Astrocyte of the spinal cord (primary cell): Measurements from ENCODE around the gene OR10S1.

ENCODE experiments used
- DNase-seq: peaks from one replicate; pipeline ENCODE4 v3.0.0; 2011; ENCODE audit warnings: low read depth, low spot score
- H3K4me3 ChIP-seq: 2 replicates; pipeline ENCODE4 v1.5.1; 2011; ENCODE audit warnings: low read depth, mild to moderate bottlenecking, low read length, moderate library complexity
- in situ Hi-C: cut with HindIII; loops from 2 replicates; pipeline ENCODE4 v1.10.0; 2017; ENCODE audit warnings: low sequenced_read_pairs
- TF ChIP-seq, protein P1 (sequence below): IDR thresholded peaks from 2 replicates; pipeline ENCODE4 v1.5.1; 2012; ENCODE audit warnings: low read depth, mild to moderate bottlenecking, low read length, inconsistent platforms

The OR10S1 gene

DNA sequence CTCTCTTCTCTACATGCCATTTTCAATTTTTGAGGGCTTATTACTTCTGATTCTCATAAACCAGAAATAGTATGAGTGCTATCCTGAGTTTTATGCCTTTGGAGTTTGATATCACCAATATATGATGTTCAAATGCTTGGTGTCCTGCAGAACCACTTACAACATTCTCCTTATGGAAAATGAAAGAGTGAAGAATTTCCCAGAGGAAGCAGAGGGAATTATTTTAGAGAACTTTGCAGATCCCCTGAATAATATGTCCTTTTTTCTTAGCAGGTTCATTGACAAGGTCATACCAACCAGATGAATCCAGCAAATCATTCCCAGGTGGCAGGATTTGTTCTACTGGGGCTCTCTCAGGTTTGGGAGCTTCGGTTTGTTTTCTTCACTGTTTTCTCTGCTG, 38.3 kb downstream of the OR10S1 start, which contains the start of gene OR4D5:
Gene OR4D5 (plus strand): TSS at position 301 of the 400 bp plus-strand sequence. CDS start 0 bp downstream, at position 301.
- TF ChIP-seq, protein P1, sequence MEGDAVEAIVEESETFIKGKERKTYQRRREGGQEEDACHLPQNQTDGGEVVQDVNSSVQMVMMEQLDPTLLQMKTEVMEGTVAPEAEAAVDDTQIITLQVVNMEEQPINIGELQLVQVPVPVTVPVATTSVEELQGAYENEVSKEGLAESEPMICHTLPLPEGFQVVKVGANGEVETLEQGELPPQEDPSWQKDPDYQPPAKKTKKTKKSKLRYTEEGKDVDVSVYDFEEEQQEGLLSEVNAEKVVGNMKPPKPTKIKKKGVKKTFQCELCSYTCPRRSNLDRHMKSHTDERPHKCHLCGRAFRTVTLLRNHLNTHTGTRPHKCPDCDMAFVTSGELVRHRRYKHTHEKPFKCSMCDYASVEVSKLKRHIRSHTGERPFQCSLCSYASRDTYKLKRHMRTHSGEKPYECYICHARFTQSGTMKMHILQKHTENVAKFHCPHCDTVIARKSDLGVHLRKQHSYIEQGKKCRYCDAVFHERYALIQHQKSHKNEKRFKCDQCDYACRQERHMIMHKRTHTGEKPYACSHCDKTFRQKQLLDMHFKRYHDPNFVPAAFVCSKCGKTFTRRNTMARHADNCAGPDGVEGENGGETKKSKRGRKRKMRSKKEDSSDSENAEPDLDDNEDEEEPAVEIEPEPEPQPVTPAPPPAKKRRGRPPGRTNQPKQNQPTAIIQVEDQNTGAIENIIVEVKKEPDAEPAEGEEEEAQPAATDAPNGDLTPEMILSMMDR = no peak
- DNase-seq = no peak
- H3K4me3 ChIP-seq = no peak within 1 kb of the TSS
- in situ Hi-C loops = no loop called here
